ENCODE measurements around the gene CCNH. TPM values are rescaled to one million over a fixed set of nuclear protein-coding genes. Genes with fewer than 3 reads are reported as not detected.

CCNH gene
- total RNA-seq, 1 experiment from 2014 or later, result 39.6 TPM

DNA sequence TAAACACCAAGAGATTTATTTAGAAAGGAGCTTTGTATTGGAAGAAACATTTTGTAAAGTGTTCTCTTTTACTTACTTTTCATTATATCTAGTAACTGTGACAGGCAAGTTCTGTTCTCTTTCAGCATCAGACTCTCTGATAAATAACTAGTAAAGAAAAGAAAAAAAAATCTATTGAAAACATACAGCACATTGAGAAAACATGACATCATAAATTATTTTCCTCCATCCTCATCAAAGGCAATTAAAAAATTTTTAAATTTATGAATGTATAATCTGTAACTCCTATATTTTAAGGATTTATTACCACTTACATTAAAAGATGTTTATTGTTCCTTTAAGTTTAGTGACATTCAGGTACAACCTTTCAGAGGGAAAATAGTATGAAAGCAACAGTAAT, 11.1 kb downstream of the CCNH start:
- H3K36me3 Mint-ChIP-seq (ENCODE audit: insufficient read depth, unreplicated experiment), result peaks cover 66% of the 10 kb centered on the region
- POLR2A ChIA-PET, result no interaction called here
- no peak for DNase-seq
- TF ChIP-seq, protein P1, sequence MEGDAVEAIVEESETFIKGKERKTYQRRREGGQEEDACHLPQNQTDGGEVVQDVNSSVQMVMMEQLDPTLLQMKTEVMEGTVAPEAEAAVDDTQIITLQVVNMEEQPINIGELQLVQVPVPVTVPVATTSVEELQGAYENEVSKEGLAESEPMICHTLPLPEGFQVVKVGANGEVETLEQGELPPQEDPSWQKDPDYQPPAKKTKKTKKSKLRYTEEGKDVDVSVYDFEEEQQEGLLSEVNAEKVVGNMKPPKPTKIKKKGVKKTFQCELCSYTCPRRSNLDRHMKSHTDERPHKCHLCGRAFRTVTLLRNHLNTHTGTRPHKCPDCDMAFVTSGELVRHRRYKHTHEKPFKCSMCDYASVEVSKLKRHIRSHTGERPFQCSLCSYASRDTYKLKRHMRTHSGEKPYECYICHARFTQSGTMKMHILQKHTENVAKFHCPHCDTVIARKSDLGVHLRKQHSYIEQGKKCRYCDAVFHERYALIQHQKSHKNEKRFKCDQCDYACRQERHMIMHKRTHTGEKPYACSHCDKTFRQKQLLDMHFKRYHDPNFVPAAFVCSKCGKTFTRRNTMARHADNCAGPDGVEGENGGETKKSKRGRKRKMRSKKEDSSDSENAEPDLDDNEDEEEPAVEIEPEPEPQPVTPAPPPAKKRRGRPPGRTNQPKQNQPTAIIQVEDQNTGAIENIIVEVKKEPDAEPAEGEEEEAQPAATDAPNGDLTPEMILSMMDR (IDR thresholded peaks at IDR 0.05; ENCODE audit: insufficient read depth in 1 of 2, low read depth in 1 of 2, low read length in 1 of 2, severe bottlenecking in 1 of 2, unreplicated experiment in 1 of 2), result no peak
- Histone ChIP-seq H3K27me3 (replicated peaks; ENCODE audit: control insufficient read depth, insufficient read depth, low read length) (no peaks in the 10 kb centered on the region), H3K9me3 (no peaks in the 10 kb centered on the region), H3K4me3 (ENCODE audit: low read depth, low read length) (no peak overlapping the region), H3K36me3 (ENCODE audit: control insufficient read depth, insufficient read depth, low read length) (peaks cover 5% of the 10 kb centered on the region), H3K4me1 (0 out of 2 replicates have a peak, but pooled peaks cover 3% of the 10 kb centered on the region)
- H3K27me3 Mint-ChIP-seq (ENCODE audit: insufficient read depth, unreplicated experiment), result no peaks in the 10 kb centered on the region
- no peak overlapping the region for H3K4me3 Mint-ChIP-seq (ENCODE audit: unreplicated experiment)
- H3K27ac Mint-ChIP-seq (ENCODE audit: unreplicated experiment), result no peak overlapping the region
- no peaks in the 10 kb centered on the region for H3K9me3 Mint-ChIP-seq (ENCODE audit: unreplicated experiment)
- no peaks in the 10 kb centered on the region for H3K4me1 Mint-ChIP-seq (ENCODE audit: low read depth, unreplicated experiment)
- CTCF ChIA-PET, result no interaction called here
- intact Hi-C loops (cut with micrococcal nuclease; ENCODE audit: unreplicated experiment), result no loop called here
- BruUV-seq (replicated peaks), result no TSS peak

DNA sequence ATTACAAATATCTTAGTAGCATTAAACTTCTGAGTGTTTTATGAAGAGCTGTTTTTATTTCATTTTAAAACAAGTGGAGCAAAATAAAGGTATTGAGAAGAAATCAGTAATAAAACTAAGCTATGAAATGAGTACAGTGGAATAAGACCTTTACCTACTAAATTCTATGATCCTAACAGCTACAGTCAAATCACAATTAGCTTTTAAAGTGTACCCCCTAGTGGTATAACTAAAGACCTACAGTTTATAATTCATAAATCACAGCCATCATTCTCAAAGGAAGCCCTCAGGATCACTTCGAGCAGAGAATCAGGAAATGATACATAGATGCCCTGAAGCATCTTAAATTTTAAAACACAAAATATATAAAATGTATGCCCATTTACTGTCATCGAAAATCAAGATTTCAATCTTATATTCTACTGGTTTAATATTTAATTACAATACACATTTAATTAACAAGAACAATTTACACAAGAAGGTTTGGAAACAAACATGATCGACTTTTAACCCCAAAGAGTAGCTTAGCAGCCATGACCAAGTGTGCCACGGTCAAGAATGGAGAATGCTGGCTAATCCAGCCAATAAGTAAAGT, 12.3 kb downstream of the CCNH start:
- no peak overlapping the region for H3K4me3 Mint-ChIP-seq (ENCODE audit: unreplicated experiment)
- H3K36me3 ChIP-seq (ENCODE audit: control insufficient read depth, insufficient read depth, low read length), result peaks cover 5% of the 10 kb centered on the region
- peaks cover 62% of the 10 kb centered on the region for H3K36me3 Mint-ChIP-seq (ENCODE audit: insufficient read depth, unreplicated experiment)
- no peaks in the 10 kb centered on the region for H3K9me3 ChIP-seq
- no TSS peak for BruUV-seq (replicated peaks)
- no peak overlapping the region for H3K4me3 ChIP-seq (ENCODE audit: low read depth, low read length)
- ChIA-PET CTCF (interaction anchor here (0.6 to 1.1 kb wide), 6 partner anchors 10 to 791 kb away, joined by 3 to 16 read pairs (median 4); partner anchors contain the start of gene CCNH), POLR2A (interaction anchor here (1.9 kb wide), 1 partner anchor 13 kb away, joined by 5 read pairs; no protein-coding TSS in a partner anchor)
- intact Hi-C loops (cut with micrococcal nuclease; ENCODE audit: unreplicated experiment), result loop anchor here (1.0 kb wide), 1 partner anchor 330 kb away; no protein-coding TSS in a partner anchor
- H3K4me1 Mint-ChIP-seq (ENCODE audit: low read depth, unreplicated experiment), result no peaks in the 10 kb centered on the region
- H3K4me1 ChIP-seq, result 0 out of 2 replicates have a peak, but pooled peaks cover 3% of the 10 kb centered on the region
- H3K27me3 Mint-ChIP-seq (ENCODE audit: insufficient read depth, unreplicated experiment), result no peaks in the 10 kb centered on the region
- no peak for DNase-seq
- TF ChIP-seq, protein P1 (IDR thresholded peaks at IDR 0.05; ENCODE audit: insufficient read depth in 1 of 2, low read depth in 1 of 2, low read length in 1 of 2, severe bottlenecking in 1 of 2, unreplicated experiment in 1 of 2), result peak; percentile 35 to 58
- no peaks in the 10 kb centered on the region for H3K27me3 ChIP-seq (replicated peaks; ENCODE audit: control insufficient read depth, insufficient read depth, low read length)
- H3K27ac Mint-ChIP-seq (ENCODE audit: unreplicated experiment), result no peak overlapping the region
- no peaks in the 10 kb centered on the region for H3K9me3 Mint-ChIP-seq (ENCODE audit: unreplicated experiment)

DNA sequence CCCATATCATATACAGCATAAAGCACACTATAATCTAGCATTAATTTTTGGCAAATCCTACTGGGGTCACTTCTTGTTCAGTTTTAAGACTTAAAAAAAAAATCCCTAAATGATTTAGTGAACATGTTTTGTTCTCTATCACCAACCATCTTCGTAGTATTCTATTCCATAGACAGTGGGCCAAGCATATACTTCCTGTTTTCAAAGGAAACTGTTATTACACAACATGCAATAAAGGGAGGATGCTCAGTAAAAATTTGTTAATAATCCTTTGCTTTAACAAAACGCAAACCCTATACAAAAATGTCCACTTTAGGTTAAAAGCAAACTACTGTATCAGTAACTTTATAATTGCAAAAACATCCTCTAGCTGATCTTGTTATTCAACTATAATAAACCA, 13.0 kb downstream of the CCNH start:
- ChIA-PET POLR2A (interaction anchor here (1.9 kb wide), 1 partner anchor 13 kb away, joined by 5 read pairs; no protein-coding TSS in a partner anchor), CTCF (interaction anchor here (0.6 to 1.1 kb wide), 5 partner anchors 11 to 741 kb away, joined by 4 to 16 read pairs (median 5); partner anchors contain the start of gene CCNH)
- no peaks in the 10 kb centered on the region for H3K27me3 ChIP-seq (replicated peaks; ENCODE audit: control insufficient read depth, insufficient read depth, low read length)
- Mint-ChIP-seq H3K4me3 (ENCODE audit: unreplicated experiment) (no peak overlapping the region), H3K27ac (ENCODE audit: unreplicated experiment) (no peak overlapping the region), H3K4me1 (ENCODE audit: low read depth, unreplicated experiment) (no peaks in the 10 kb centered on the region), H3K9me3 (ENCODE audit: unreplicated experiment) (no peaks in the 10 kb centered on the region), H3K27me3 (ENCODE audit: insufficient read depth, unreplicated experiment) (no peaks in the 10 kb centered on the region), H3K36me3 (ENCODE audit: insufficient read depth, unreplicated experiment) (peaks cover 67% of the 10 kb centered on the region)
- no peak for DNase-seq
- intact Hi-C loops (cut with micrococcal nuclease; ENCODE audit: unreplicated experiment), result loop anchor here (1.0 kb wide), 1 partner anchor 329 kb away; no protein-coding TSS in a partner anchor
- no TSS peak for BruUV-seq (replicated peaks)
- H3K36me3 ChIP-seq (ENCODE audit: control insufficient read depth, insufficient read depth, low read length), result peaks cover 5% of the 10 kb centered on the region
- 0 out of 2 replicates have a peak, but pooled peaks cover 3% of the 10 kb centered on the region for H3K4me1 ChIP-seq
- no peaks in the 10 kb centered on the region for H3K9me3 ChIP-seq
- H3K4me3 ChIP-seq (ENCODE audit: low read depth, low read length), result no peak overlapping the region
- TF ChIP-seq, protein P1 (IDR thresholded peaks at IDR 0.05; ENCODE audit: insufficient read depth in 1 of 2, low read depth in 1 of 2, low read length in 1 of 2, severe bottlenecking in 1 of 2, unreplicated experiment in 1 of 2), result no peak
